HG03108 (cell line): ENCODE results near the gene DMD.
"Not testable (repeated sequence)": the region's sequence is repeated elsewhere in the genome, so short reads cannot be mapped to it uniquely, and the experiment has no call there.

Experiments used
- ATAC-seq: cut with Tn5 transposase; IDR thresholded peaks from one replicate; pipeline ENCODE4 v1.9.1; 2021; ENCODE audit warnings: moderate library complexity; ENCODE audit not compliant: unreplicated experiment

The DMD gene

DNA sequence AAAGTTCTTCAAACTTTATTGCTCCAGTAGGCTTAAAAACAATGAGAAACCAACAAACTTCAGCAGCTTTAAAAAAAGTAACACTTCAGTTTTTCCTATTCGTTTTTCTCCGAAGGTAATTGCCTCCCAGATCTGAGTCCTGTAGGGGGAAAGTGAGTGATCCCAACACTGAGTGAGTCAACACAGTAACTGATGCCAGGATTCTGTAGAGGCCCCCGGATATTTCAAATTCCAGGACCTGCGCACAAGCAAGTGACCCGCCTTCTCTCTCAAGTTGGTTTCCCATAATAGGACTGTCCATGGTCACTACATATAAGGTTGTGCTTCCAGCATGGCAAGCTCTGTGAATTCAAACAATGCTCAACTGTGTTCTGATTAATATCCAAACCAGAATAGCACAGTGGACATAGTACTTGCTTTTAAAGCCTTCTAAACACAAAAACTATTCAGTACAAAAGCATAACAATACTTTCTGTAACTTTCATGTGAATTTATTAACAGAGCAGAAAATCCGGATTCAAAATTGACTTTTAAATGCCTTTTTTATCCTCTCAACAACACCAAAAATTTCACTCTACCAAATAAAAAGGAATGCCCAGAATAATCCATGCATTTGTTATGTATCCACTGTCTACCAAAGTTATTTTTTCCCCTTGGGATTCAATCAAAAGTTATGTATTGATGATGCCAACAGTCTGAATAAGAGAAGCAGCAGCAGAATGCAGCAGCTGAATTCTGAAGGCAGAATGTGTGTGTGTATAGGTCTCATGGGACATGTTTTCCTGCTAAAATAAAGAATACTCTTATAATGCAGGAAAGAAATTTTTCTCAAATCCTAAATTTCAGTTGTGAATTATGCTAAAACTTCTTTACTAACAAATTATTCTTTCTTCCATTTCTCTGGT, at the start of gene DMD:
Gene DMD, minus strand, starts transcription at position 194 of the 905 bp plus-strand sequence. CDS start 237 bp downstream, outside the sequence.
- no peak for ATAC-seq

DNA sequence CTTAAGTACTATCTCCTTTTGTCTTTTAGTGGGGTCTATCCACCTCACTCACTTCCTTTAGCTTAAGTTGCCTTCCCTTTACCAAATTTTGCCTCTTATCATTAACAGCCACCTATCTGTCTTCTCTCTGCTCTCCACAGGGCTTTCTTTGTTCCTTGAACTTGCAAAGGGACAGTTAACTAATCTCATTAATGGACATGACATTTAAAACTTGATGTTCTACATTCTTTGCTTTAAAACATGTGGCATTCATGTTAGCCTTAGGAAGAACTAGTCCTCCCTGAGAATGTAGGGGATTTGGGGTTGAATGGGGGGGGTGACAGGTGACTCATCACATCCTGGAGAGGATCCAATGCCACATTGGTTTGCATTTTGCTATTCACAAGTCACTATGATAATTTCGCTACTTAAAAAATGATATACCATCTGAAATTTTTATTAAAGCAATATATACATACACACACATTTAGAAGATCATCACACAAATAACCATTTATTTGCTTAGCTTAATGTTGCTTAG, 41.0 kb upstream of the DMD start:
- no peak for ATAC-seq

DNA sequence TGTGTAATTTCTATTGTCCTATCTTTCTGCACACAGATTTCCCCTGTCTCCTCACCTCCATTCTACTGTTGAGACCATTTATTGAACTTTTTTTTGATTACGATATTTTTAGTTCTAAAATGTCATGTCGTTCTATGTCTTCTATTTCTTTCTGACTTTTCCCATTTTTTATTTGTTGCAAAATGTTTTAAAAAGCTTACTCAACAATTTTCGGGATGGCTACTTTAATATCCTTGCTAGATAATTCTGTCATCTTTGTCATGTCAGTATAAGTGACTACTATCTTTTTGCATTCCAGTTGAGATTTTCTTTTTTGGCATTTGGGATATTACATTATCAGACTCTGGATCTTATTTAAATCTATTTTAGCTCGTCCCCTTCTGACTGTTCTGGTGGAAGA, 7.5 kb upstream of the DMD start:
- no peak for ATAC-seq

DNA sequence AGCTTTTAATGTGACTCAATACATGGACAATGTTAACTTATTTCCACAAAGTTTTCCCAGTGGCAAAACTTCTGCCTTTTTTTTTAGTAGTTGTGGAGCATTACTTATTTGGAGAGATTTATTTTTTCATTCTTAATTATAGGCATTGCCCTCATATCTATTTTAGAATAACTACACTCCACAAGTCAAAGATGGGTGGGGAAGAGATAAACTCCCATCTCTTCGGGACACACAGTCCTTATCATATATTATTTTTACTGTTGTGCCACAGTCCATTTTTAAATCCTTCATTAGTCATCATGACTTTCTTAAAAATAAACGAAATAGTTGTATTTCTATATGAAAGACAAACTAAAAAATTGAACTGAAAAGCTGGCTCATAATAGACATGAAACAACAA, 1.2 kb downstream of the DMD start:
- ATAC-seq: no peak

- no peak for ATAC-seq
Observed at GRCh38 chrX:33207056-33207455, 4.3 kb downstream of the DMD start.

- no peak for ATAC-seq
Observed at GRCh38 chrX:33205321-33205720, 6.0 kb downstream of the DMD start.

GRCh38 chrX:33204889-33205288, 6.5 kb downstream of the DMD start:
- ATAC-seq: no peak

DNA sequence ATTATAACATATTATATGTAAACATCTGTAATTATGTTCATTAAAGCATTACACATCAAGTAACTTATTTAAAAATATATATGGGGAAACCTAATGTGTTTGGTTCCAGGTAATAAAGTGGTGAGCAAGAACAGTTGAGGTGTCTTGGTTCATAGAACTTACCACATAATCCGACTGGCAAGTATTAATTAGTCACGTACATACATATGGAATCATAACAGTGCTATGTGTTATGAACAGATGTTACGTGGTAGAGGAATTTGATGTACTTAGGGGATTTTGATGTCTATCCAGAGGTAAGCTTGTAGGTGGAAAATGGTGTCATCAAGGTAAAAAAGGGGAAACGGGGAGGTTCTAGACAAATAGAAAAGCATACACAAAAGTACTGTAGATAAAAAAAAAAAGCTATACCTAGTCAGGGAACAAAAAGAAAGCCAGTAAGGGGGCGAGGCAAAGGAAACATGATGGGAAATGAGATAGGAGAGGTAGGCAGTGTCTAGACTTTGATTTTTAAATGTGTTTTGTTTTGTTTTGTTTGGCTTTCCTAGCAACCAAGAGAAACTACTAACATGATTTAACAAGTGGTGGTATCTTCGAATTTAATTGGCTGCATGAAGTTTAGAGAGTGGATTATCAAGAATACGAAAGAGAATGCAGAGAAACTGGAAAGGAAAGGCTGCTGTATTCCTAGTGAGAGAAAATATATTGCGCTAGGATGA, 12.6 kb downstream of the DMD start:
- ATAC-seq: no peak

- no peak for ATAC-seq
Observed at GRCh38 chrX:33195698-33196097, 15.7 kb downstream of the DMD start.

- no peak for ATAC-seq
Observed at GRCh38 chrX:33194876-33195433, 16.4 kb downstream of the DMD start.

DNA sequence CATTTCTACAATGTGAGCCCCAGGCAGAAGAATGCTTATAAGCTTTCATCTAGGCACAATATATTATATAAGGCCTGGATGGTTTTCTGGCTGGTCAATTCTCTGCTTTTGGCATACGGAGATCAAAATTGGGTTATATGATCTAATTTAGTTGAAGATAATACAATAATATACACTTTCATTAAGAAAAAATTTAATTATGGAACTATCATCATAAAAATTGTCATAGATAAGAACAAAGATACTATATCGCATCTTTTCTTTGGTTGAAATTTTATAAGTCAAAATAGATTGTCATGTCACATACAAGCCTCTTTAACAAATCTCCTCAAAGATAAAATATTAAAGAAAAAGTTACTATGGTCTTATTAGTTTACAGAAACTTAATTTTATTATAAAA, 17.1 kb downstream of the DMD start:
- no peak for ATAC-seq

DNA sequence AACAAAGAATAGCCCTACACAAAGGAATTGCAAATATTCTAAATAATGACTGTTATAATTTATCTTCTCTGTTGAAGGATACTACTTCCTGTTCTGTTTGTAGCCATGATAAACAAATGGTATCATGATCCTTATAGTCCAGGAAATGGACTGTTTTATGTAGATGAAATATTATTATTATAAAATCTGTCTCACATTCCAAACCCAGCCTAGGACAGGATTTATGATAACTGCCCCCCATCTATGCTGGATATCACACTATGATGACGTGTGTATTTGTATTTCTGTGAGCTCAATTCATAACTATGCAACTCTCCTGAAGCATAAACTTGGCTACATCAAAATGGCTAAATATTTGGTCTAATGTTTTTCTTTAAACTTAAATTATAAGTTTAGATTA, 21.3 kb downstream of the DMD start:
- no peak for ATAC-seq

- no peak for ATAC-seq
Observed at GRCh38 chrX:33188881-33189280, 22.5 kb downstream of the DMD start.

- no peak for ATAC-seq
Observed at GRCh38 chrX:33188286-33188685, 23.1 kb downstream of the DMD start.

DNA sequence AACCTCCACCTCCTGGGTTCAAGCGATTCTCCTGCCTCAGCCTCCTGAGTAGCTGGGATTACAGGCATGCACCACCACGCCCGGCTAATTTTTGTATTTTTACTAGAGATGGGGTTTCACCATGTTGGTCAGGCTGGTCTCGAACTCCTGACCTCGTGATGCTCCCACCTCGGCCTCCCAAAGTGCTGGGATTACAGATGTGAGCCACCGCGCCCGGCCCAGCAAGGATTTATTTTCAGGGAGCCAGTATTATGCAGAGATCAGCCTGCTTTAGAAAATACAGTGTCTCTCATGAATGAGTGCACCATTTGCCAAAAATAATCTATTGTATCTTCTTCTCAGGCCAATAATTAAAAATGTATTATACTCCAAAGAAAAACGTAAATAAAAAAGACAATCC, 26.5 kb downstream of the DMD start:
- not testable (repeated sequence) for ATAC-seq

GRCh38 chrX:33183361-33183760, 28.0 kb downstream of the DMD start:
- no peak for ATAC-seq

DNA sequence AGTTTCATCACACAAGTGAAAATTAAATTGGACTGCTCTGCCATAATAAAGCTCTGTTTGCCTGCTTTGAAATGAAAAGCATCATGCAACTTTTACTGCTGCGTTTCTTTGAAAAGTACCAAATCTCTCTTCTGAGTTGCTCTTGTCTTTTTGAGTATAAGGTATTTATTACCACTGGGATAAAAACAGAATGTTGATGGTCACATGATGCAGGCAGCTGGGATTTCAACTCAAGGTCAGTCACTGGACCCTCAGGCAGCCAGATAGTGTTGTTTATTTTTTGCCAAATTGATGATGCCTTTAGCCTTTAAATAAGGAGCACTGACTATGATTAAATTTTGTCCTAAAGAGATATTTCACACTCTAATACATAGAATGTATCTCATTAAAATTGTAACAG, 32.7 kb downstream of the DMD start:
- ATAC-seq: no peak

GRCh38 chrX:33178218-33178617, 33.1 kb downstream of the DMD start:
- ATAC-seq: no peak

DNA sequence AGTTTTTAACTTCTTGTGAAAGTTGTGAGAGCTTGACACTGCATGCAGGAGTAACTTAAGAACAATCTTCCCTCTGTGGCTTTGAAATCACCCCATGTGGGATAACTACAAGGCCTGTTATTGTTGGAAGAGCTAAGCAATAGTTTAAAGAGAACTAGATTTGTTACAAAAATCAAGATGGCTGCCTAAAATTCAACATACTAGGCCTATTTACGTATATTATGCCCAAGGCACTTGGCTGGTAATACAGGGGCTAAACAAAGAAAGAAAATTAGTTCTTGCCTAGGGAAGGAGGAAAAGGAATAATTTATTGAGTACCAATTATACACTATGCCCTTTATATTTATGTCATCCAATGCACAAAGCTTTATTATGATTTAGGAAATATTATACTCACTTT, 36.1 kb downstream of the DMD start:
- no peak for ATAC-seq

DNA sequence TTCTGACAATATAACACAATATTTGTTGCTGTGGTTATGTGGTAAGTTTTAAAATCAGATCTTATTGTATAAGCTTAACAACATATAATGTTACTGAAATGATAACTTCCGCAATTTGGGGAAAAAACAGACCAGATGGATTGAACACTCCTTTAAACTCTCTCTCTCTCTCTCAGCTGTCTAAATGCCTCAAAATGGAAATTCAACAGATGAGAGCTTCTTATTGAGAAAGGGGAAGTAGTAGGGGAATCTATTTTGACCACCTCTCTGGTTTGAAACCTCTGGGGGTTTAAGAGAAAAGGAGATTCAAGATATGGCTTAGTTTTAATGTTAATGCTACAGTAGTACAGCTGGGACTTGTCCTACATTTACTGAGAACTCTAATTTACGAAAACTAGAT, 40.3 kb downstream of the DMD start:
- no peak for ATAC-seq

DNA sequence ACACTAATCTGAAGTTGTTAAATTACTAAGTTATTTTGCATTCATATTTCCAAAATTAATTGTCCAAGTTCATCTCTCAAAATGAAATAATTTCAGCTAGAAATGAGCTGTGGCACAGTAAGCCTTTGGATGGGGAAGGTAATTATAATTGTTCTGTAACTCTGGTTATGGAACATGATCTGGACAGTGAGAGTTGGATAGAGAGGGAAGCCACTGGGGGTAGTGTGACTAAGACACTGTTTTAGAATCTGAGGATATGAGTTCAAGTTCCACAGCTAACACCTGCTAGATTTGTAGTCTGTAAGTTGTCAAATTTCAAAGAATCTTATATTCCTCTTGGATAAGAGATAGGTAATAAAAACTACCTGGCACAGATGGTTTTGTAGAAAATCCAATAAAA, 49.5 kb downstream of the DMD start:
- no peak for ATAC-seq

GRCh38 chrX:33160273-33160672, 51.1 kb downstream of the DMD start:
- ATAC-seq: no peak
